ENCODE measurements around the gene LGALS1. TPM values are rescaled to one million over a fixed set of nuclear protein-coding genes. Genes with fewer than 3 reads are reported as not detected.

The LGALS1 gene
- total and polyA plus RNA-seq, 9 of the 15 experiments (the other 6 are each of a cell fraction or from before 2014, with no cell fraction given): 160 to 800 (median 330) TPM

DNA sequence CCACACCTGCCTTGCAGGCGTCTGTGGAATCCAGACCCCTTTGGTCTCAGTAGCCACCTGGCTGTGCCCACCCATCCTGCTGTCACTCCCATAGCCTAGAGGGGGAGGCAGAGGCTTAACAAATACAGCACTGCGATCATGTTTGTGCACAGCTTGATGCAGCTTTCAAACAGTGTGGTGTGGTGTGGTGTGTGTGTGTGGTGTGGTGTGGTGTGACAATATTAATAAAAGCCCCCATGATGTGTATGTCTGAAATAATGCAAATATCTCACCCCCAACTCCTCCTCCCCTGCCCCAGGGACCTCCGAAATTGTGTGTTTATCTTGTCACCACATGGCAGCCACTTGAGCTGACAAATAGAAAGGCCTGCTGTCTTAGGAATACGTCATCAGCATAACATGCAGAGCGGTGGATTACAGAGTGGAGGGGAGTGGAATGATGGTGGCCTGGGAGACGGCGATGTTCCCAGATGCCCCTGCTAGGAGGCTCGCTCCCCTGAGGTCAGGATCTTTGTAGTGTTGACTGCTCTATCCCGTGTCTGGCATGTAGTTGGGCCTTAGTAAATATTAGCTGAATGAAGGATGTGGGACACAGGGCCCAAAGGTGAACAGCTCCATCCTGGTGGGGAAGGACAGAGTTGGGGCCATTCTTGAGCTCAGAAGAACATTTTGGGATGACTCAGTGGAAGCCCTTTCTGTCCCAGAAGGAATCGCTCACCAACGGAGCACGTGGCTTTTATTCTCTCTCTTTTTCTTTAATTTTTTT, 14.1 kb upstream of the LGALS1 start (continued):
- TF ChIP-seq, protein P1, sequence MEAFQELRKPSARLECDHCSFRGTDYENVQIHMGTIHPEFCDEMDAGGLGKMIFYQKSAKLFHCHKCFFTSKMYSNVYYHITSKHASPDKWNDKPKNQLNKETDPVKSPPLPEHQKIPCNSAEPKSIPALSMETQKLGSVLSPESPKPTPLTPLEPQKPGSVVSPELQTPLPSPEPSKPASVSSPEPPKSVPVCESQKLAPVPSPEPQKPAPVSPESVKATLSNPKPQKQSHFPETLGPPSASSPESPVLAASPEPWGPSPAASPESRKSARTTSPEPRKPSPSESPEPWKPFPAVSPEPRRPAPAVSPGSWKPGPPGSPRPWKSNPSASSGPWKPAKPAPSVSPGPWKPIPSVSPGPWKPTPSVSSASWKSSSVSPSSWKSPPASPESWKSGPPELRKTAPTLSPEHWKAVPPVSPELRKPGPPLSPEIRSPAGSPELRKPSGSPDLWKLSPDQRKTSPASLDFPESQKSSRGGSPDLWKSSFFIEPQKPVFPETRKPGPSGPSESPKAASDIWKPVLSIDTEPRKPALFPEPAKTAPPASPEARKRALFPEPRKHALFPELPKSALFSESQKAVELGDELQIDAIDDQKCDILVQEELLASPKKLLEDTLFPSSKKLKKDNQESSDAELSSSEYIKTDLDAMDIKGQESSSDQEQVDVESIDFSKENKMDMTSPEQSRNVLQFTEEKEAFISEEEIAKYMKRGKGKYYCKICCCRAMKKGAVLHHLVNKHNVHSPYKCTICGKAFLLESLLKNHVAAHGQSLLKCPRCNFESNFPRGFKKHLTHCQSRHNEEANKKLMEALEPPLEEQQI (IDR thresholded peaks at IDR 0.05): no peak
- TF ChIP-seq ZNF408 (CRISPR knock-in tag; IDR thresholded peaks at IDR 0.05; ENCODE audit: low read depth): no peak
- TF ChIP-seq MEIS2 (IDR thresholded peaks at IDR 0.05; ENCODE audit: partially characterized antibody): peak; percentile 43
- no peak for TF ChIP-seq ZNF224 (CRISPR knock-in tag; IDR thresholded peaks at IDR 0.05)
- TF ChIP-seq RBM15 (IDR thresholded peaks at IDR 0.05; ENCODE audit: insufficient read depth, low read length): no peak
- TF ChIP-seq, protein P2, sequence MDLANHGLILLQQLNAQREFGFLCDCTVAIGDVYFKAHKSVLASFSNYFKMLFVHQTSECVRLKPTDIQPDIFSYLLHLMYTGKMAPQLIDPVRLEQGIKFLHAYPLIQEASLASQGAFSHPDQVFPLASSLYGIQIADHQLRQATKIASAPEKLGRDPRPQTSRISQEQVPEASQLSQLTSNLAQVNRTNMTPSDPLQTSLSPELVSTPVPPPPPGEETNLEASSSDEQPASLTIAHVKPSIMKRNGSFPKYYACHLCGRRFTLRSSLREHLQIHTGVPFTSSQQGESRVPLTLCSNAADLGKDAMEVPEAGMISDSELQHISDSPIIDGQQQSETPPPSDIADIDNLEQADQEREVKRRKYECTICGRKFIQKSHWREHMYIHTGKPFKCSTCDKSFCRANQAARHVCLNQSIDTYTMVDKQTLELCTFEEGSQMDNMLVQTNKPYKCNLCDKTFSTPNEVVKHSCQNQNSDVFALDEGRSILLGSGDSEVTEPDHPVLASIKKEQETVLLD (IDR thresholded peaks at IDR 0.05): no peak
- TF ChIP-seq TBP (optimal IDR thresholded peaks at IDR 0.05; ENCODE audit: low read depth, low read length): no peak
- TF ChIP-seq NONO (IDR thresholded peaks at IDR 0.05; ENCODE audit: low read depth in 2 of 2, low read length in 1 of 2): no peak
- no peak for TF ChIP-seq KDM2B (CRISPR knock-in tag; IDR thresholded peaks at IDR 0.05)
- peak; percentile 67 to 76; a peak in 3 of 4 replicates for TF ChIP-seq FOXK2 (conservative IDR thresholded peaks at IDR 0.05 in 1 of 2, IDR thresholded peaks at IDR 0.05 in 1 of 2; ENCODE audit: low read depth in 2 of 2)
- TF ChIP-seq MCM3 (IDR thresholded peaks at IDR 0.05): no peak
- TF ChIP-seq JUND (IDR thresholded peaks at IDR 0.05; ENCODE audit: borderline replicate concordance, low read depth, low read length): no peak
- TF ChIP-seq JUND (tag; IDR thresholded peaks at IDR 0.05; ENCODE audit: borderline replicate concordance, low read depth, low read length): peak; percentile 45; the same call in 1 of the 3 replicates
- no peak for TF ChIP-seq ATF1 (CRISPR knock-in tag; IDR thresholded peaks at IDR 0.05)
- TF ChIP-seq ATF1 (tag; IDR thresholded peaks at IDR 0.05): peak; percentile 84
- TF ChIP-seq, protein P3, sequence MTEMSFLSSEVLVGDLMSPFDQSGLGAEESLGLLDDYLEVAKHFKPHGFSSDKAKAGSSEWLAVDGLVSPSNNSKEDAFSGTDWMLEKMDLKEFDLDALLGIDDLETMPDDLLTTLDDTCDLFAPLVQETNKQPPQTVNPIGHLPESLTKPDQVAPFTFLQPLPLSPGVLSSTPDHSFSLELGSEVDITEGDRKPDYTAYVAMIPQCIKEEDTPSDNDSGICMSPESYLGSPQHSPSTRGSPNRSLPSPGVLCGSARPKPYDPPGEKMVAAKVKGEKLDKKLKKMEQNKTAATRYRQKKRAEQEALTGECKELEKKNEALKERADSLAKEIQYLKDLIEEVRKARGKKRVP (CRISPR knock-in tag; IDR thresholded peaks at IDR 0.05): no peak
- TF ChIP-seq, protein P4, sequence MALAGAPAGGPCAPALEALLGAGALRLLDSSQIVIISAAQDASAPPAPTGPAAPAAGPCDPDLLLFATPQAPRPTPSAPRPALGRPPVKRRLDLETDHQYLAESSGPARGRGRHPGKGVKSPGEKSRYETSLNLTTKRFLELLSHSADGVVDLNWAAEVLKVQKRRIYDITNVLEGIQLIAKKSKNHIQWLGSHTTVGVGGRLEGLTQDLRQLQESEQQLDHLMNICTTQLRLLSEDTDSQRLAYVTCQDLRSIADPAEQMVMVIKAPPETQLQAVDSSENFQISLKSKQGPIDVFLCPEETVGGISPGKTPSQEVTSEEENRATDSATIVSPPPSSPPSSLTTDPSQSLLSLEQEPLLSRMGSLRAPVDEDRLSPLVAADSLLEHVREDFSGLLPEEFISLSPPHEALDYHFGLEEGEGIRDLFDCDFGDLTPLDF (CRISPR knock-in tag; IDR thresholded peaks at IDR 0.05): no peak
- no peak for TF ChIP-seq RBM34 (IDR thresholded peaks at IDR 0.05; ENCODE audit: borderline replicate concordance, insufficient read depth, low read length)
- TF ChIP-seq, protein P5, sequence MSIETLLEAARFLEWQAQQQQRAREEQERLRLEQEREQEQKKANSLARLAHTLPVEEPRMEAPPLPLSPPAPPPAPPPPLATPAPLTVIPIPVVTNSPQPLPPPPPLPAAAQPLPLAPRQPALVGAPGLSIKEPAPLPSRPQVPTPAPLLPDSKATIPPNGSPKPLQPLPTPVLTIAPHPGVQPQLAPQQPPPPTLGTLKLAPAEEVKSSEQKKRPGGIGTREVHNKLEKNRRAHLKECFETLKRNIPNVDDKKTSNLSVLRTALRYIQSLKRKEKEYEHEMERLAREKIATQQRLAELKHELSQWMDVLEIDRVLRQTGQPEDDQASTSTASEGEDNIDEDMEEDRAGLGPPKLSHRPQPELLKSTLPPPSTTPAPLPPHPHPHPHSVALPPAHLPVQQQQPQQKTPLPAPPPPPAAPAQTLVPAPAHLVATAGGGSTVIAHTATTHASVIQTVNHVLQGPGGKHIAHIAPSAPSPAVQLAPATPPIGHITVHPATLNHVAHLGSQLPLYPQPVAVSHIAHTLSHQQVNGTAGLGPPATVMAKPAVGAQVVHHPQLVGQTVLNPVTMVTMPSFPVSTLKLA (conservative IDR thresholded peaks at IDR 0.05): peak; percentile 89 to 91
- no peak for TF ChIP-seq NR1H2 (CRISPR knock-in tag; IDR thresholded peaks at IDR 0.05)
- peak; percentile 51; the same call in 1 of the 2 replicates for TF ChIP-seq ZNF384 (IDR thresholded peaks at IDR 0.05; ENCODE audit: low read depth, low read length)

Data from K562 (cell line).